AML-193 (cell line): ENCODE measurements around the gene SRP68.

Experiments used
- DNase-seq, 2 experiments: peaks; one replicate each; lab custom pipeline; 2025; lab: John Stamatoyannopoulos, UW

SRP68 gene

GRCh38 chr17:76017481-76018339 is 54.6 kb downstream of the SRP68 start:
- DNase-seq, result no peak

- no peak for DNase-seq
Measured at GRCh38 chr17:76014925-76015261, 57.4 kb downstream of the SRP68 start.

GRCh38 chr17:76014100-76014924 is 58.0 kb downstream of the SRP68 start:
- DNase-seq, result peak; percentile 62 to 64

- no peak for DNase-seq
Measured at GRCh38 chr17:76013377-76013932, 58.9 kb downstream of the SRP68 start.

GRCh38 chr17:76011951-76012350 is 60.4 kb downstream of the SRP68 start:
- no peak for DNase-seq

- no peak for DNase-seq
Measured at GRCh38 chr17:76009969-76010661, 62.2 kb downstream of the SRP68 start.

GRCh38 chr17:76009447-76009846 is 62.9 kb downstream of the SRP68 start:
- no peak for DNase-seq

GRCh38 chr17:76008630-76009425 is 63.5 kb downstream of the SRP68 start:
- no peak for DNase-seq

- no peak for DNase-seq
Measured at GRCh38 chr17:76008208-76008607, 64.1 kb downstream of the SRP68 start.

- DNase-seq, result no peak
Measured at GRCh38 chr17:76007850-76008165, 64.5 kb downstream of the SRP68 start.

- DNase-seq, result no peak
Measured at GRCh38 chr17:76007131-76007849, 65.0 kb downstream of the SRP68 start.

- peak; percentile 74 to 79 for DNase-seq
Measured at GRCh38 chr17:76005263-76006149, 66.8 kb downstream of the SRP68 start.

GRCh38 chr17:76004750-76005262 is 67.5 kb downstream of the SRP68 start:
- no peak for DNase-seq

- no peak for DNase-seq
Measured at GRCh38 chr17:76003915-76004314, 68.4 kb downstream of the SRP68 start.

GRCh38 chr17:76002100-76002499 is 70.2 kb downstream of the SRP68 start:
- DNase-seq, result no peak

- DNase-seq, result no peak
Measured at GRCh38 chr17:76000755-76001521, 71.4 kb downstream of the SRP68 start, which contains the start of gene CDK3. CDK3 (plus strand) TSS chr17:76000855; CDS start chr17:76001426, 571 bp downstream.

- peak; percentile 51 for DNase-seq
Measured at GRCh38 chr17:76000016-76000754, 72.1 kb downstream of the SRP68 start.

- DNase-seq, result no peak
Measured at GRCh38 chr17:75998327-75998795, 74.0 kb downstream of the SRP68 start.
